GM23248 (cell line): ENCODE data around the gene CIC.

ENCODE experiments used
- EZH2 ChIP-seq: fragments of 200-600 bp; sonication (generic); IDR thresholded peaks from 2 replicates; pipeline ENCODE4 v1.6.1; 2018; ENCODE audit warnings: antibody characterized with exemption, mild to moderate bottlenecking; ENCODE audit not compliant: insufficient read depth, poor library complexity, severe bottlenecking
- EZH2phosphoT487 ChIP-seq: fragments of 200-600 bp; sonication (generic); IDR thresholded peaks from 2 replicates; pipeline ENCODE4 v1.6.1; 2018; ENCODE audit warnings: antibody characterized with exemption, moderate library complexity, mild to moderate bottlenecking, low read depth; ENCODE audit not compliant: insufficient read depth

GRCh38 chr19:42219812-42220750 lies 49.0 kb upstream of the CIC start, which contains the start of gene ZNF526:
- no peak for TF ChIP-seq EZH2
- TF ChIP-seq EZH2phosphoT487: no peak
